ENCODE measurements around the gene POU6F2. TPM values are rescaled to one million over a fixed set of nuclear protein-coding genes. Genes with fewer than 3 reads are reported as not detected.

Gene POU6F2
- total RNA-seq, 6 donors from 2014 or later, result under 0.01 to 1.4 (median 0.24) TPM; not detected in 2

DNA sequence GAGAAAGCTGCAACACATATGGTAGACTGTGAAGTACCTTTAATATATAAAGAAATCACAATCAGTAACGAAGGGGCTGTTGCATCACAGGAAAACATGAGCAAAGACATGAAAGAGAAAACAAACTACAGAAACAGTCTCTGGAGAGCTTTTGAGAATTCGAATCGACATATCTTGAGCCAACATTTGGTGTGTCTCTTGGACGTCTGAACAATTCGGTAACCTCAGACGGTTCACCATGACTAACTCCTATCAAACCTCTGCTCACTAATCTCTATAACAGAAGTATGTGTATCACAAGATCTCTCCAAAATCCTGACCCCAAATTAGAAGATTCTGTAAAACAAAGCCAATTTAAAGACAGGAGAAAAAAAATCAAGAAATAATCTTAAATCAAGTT lies 326.5 kb downstream of the POU6F2 start:
- DNase-seq, result no peak

DNA sequence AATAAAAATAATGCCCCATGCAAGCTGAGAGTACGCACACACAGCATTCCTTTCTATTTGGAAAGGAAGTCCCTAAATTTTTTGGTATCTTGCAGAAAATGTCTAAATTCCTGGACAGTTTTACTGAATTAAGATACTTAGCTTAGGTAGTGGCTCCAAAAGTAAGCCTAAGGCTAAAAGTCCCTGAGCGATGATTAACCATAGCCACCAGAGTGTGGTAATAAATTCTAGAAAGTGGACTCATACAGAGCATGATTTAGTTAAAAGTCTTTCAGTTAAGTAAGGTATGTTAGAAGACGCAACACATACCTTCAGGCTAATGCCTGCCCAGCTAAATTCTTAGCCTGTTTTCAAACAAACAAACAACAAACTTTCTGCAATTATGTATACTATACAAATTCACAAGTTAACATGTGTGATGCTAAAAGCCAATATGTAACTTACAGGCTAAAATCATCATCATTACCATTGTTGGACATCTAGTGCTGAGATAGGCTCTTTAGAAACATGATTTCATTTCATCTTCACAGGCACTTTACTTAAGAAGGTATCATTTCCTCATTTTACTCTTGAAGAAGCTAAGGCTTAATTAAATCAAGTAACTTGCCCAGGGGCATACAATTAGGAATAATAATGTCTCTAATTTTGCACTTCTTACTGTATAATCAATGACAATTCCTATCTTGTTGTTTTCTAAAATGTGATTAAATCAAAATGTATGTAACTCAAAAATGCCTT lies 327.1 kb downstream of the POU6F2 start:
- no peaks in the 10 kb centered on the region for H3K4me1 ChIP-seq
- no peaks in the 10 kb centered on the region for H3K36me3 ChIP-seq
- no peak overlapping the region for H3K4me3 ChIP-seq
- no peaks in the 10 kb centered on the region for H3K27me3 ChIP-seq
- DNase-seq (no peak), ATAC-seq (ENCODE audit: low FRiP score in 2 of 2) (no peak)
- 92 to 93% methylated on average over 3 of the region's 3 CpGs for WGBS, 2 donors
- no peak overlapping the region for H3K27ac ChIP-seq
- H3K9me3 ChIP-seq, result no peaks in the 10 kb centered on the region
- TF ChIP-seq POLR2A (IDR thresholded peaks at IDR 0.05) (no peak), POLR2AphosphoS5 (IDR thresholded peaks at IDR 0.05) (no peak), EP300 (IDR thresholded peaks at IDR 0.05) (no peak)
- TF ChIP-seq, protein P1, sequence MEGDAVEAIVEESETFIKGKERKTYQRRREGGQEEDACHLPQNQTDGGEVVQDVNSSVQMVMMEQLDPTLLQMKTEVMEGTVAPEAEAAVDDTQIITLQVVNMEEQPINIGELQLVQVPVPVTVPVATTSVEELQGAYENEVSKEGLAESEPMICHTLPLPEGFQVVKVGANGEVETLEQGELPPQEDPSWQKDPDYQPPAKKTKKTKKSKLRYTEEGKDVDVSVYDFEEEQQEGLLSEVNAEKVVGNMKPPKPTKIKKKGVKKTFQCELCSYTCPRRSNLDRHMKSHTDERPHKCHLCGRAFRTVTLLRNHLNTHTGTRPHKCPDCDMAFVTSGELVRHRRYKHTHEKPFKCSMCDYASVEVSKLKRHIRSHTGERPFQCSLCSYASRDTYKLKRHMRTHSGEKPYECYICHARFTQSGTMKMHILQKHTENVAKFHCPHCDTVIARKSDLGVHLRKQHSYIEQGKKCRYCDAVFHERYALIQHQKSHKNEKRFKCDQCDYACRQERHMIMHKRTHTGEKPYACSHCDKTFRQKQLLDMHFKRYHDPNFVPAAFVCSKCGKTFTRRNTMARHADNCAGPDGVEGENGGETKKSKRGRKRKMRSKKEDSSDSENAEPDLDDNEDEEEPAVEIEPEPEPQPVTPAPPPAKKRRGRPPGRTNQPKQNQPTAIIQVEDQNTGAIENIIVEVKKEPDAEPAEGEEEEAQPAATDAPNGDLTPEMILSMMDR (IDR thresholded peaks at IDR 0.05), result no peak

More for the DNA sequence above, 326.5 kb downstream of the POU6F2 start:
- no peaks in the 10 kb centered on the region for H3K4me1 ChIP-seq
- H3K36me3 ChIP-seq, result no peaks in the 10 kb centered on the region
- ATAC-seq (ENCODE audit: low FRiP score in 2 of 2), result no peak
- no peak overlapping the region for H3K27ac ChIP-seq
- no peak overlapping the region for H3K4me3 ChIP-seq
- TF ChIP-seq, protein P1 (IDR thresholded peaks at IDR 0.05), result no peak
- TF ChIP-seq POLR2A (IDR thresholded peaks at IDR 0.05), result no peak
- no peak for TF ChIP-seq EP300 (IDR thresholded peaks at IDR 0.05)
- TF ChIP-seq POLR2AphosphoS5 (IDR thresholded peaks at IDR 0.05), result no peak
- no peaks in the 10 kb centered on the region for H3K27me3 ChIP-seq
- 49 to 55% methylated on average over 6 of the region's 6 CpGs for WGBS, 2 donors
- no peaks in the 10 kb centered on the region for H3K9me3 ChIP-seq

DNA sequence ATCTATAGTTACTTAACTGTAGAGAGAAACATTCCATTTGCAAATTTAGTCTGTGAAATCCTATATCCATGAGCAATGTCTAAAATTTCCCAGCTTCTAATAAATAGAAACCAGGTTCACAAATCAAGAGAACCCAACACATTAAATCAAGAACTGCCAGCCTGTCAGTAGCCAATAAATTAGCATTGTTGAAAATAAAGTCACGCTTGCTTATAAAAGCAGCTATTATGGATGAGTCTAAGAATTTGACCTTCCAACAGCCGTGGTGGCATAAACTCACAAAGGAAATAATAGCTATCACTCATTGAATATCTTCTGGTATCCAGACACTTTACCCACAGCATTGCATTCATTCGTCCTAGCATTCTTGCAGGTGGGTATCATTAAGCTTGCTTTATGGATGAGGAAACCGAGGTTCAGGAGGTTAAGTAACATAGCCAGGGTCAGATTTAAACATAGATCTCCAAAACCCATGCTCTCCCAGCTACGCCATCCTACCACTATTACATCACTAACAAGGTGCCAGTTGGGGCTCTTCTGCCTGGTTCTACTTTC lies 328.4 kb downstream of the POU6F2 start:
- no peaks in the 10 kb centered on the region for H3K27me3 ChIP-seq
- H3K9me3 ChIP-seq, result no peaks in the 10 kb centered on the region
- DNase-seq, result no peak
- TF ChIP-seq POLR2AphosphoS5 (IDR thresholded peaks at IDR 0.05) (no peak), EP300 (IDR thresholded peaks at IDR 0.05) (no peak), POLR2A (IDR thresholded peaks at IDR 0.05) (no peak)
- TF ChIP-seq, protein P1 (IDR thresholded peaks at IDR 0.05), result no peak
- WGBS, 2 donors, result 68 to 77% methylated on average over 5 of the region's 5 CpGs
- ATAC-seq (ENCODE audit: low FRiP score in 2 of 2), result no peak
- no peak overlapping the region for H3K27ac ChIP-seq
- no peaks in the 10 kb centered on the region for H3K36me3 ChIP-seq
- no peaks in the 10 kb centered on the region for H3K4me1 ChIP-seq
- no peak overlapping the region for H3K4me3 ChIP-seq

DNA sequence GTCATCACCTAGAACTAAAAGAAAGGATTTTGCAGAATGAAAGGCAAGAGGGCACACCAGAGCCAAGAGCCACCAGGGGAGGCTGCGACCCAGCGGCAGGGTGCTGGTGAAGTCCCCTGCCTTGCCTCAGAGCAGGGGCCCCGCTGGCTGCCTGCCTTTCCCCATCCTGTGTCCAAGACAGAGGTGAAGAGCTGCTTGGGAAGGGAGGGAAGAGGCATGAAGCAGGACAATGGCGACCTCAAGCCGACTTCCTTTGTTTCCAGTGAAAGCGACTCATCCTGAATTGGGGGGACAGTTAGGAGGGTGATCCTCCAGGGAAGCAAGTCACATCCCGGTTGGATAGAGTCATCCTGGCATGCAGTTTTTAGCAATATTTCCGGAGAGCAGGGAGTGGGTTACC lies 333.0 kb downstream of the POU6F2 start:
- H3K36me3 ChIP-seq, result no peaks in the 10 kb centered on the region
- 55 to 71% methylated on average over 8 of the region's 8 CpGs for WGBS, 2 donors
- H3K27ac ChIP-seq, result no peak overlapping the region
- TF ChIP-seq POLR2A (IDR thresholded peaks at IDR 0.05) (no peak), EP300 (IDR thresholded peaks at IDR 0.05) (no peak), POLR2AphosphoS5 (IDR thresholded peaks at IDR 0.05) (no peak)
- TF ChIP-seq, protein P1 (IDR thresholded peaks at IDR 0.05), result no peak
- H3K9me3 ChIP-seq, result no peaks in the 10 kb centered on the region
- DNase-seq (peak in 1 of 2 donors; percentile 32), ATAC-seq (ENCODE audit: low FRiP score in 2 of 2) (no peak)
- H3K4me1 ChIP-seq, result no peaks in the 10 kb centered on the region
- no peaks in the 10 kb centered on the region for H3K27me3 ChIP-seq
- no peak overlapping the region for H3K4me3 ChIP-seq

All from upper lobe of left lung (tissue), 6 donors.